ENCODE measurements around the gene RPUSD1. TPM values are rescaled to one million over a fixed set of nuclear protein-coding genes. Genes with fewer than 3 reads are reported as not detected.

RPUSD1 gene
- total and polyA plus RNA-seq, 8 donors: 6.2 to 21.1 (median 9.8) TPM

DNA sequence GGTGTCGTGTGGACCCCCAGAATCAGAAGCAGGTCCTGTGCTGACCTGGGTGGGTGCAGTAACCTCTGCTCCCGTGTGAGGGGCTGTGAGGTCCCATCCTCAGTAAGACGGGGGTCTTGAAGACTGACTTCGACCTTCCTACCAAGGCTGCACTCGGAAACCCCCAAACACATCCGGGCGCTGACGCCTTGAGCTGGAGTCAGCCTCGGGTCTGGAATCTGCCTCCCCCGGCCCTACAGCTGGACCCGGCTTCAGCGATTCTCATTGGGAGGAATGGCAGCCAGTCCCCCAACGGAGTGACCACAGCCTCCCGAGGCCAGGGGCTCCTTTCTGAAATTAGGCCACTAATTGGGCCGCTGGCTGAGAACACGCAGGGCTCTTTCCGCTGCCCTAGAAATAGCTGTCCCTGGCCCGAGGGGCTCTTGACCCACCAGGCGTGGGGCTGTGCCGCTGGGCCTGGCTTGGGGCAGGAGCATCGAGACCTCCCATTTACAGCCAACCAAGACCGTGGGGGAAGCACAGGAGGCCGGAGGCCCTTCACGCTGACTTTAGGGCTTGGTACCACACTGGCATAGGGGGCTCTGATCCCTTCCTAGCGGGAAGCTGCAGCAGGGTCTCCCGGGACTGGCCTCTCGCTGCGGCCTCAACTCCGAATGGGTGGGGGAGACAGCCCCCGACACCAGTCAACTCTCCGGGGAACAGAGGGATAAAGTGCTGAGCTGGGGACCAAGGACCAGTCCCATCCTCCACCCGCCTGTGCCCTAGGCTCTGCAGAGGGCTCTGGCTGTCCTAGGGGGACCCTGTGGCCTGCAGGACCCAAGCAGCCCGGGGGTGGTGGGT lies 15.0 kb upstream of the RPUSD1 start:
- H3K4me3 ChIP-seq: no peak overlapping the region
- no peaks in the 10 kb centered on the region for H3K36me3 ChIP-seq
- H3K27ac ChIP-seq: no peak overlapping the region
- WGBS, 2 donors: 57 to 74% methylated on average over 33 of the region's 33 CpGs
- peaks cover 0 to 2% (median 0%) of the 10 kb centered on the region in 3 donors for H3K4me1 ChIP-seq
- DNase-seq (no peak), FAIRE-seq (no peak), ATAC-seq (no peak)
- intact Hi-C loops (cut with DNase I): no loop called here
- H3K27me3 ChIP-seq: peaks cover 0 to 13% (median 0%) of the 10 kb centered on the region in 4 donors
- TF ChIP-seq CTCF (IDR thresholded peaks at IDR 0.05): no peak
- no peaks in the 10 kb centered on the region for H3K9me3 ChIP-seq

- DNase-seq: no peak
- no peaks in the 10 kb centered on the region for H3K9me3 ChIP-seq
- intact Hi-C loops (cut with DNase I): no loop called here
- H3K36me3 ChIP-seq: no peaks in the 10 kb centered on the region
- H3K27me3 ChIP-seq: peaks cover 0 to 13% (median 0%) of the 10 kb centered on the region in 4 donors
- H3K27ac ChIP-seq: no peak overlapping the region
- 47 to 53% methylated on average over 7 of the region's 7 CpGs for WGBS, 2 donors
- H3K4me3 ChIP-seq: no peak overlapping the region
- no peak for FAIRE-seq
- no peaks in the 10 kb centered on the region for H3K4me1 ChIP-seq
- TF ChIP-seq CTCF (IDR thresholded peaks at IDR 0.05): no peak
- ATAC-seq: no peak
These were observed 14.3 kb upstream of the RPUSD1 start for GRCh38 chr16:802461-802860.

- intact Hi-C loops (cut with DNase I): no loop called here
- H3K27ac ChIP-seq: no peak overlapping the region
- no peak for TF ChIP-seq CTCF (IDR thresholded peaks at IDR 0.05)
- H3K36me3 ChIP-seq: no peaks in the 10 kb centered on the region
- DNase-seq (peak in 2 of 6 donors; percentile 19 to 64), FAIRE-seq (no peak), ATAC-seq (no peak)
- no peaks in the 10 kb centered on the region for H3K4me1 ChIP-seq
- H3K27me3 ChIP-seq: peaks cover 0 to 13% (median 0%) of the 10 kb centered on the region in 4 donors
- no peak overlapping the region for H3K4me3 ChIP-seq
- 38 to 46% methylated on average over 22 of the region's 22 CpGs for WGBS, 2 donors
- H3K9me3 ChIP-seq: no peaks in the 10 kb centered on the region
These were observed 13.6 kb upstream of the RPUSD1 start for GRCh38 chr16:801584-802363.

- Histone ChIP-seq H3K9me3 (no peaks in the 10 kb centered on the region), H3K27me3 (peaks cover 0 to 13% (median 0%) of the 10 kb centered on the region in 4 donors), H3K4me1 (no peaks in the 10 kb centered on the region), H3K27ac (no peak overlapping the region), H3K36me3 (no peaks in the 10 kb centered on the region), H3K4me3 (no peak overlapping the region)
- no peak for TF ChIP-seq CTCF (IDR thresholded peaks at IDR 0.05)
- ATAC-seq: peak in 1 of 4 donors; percentile 11
- WGBS, 2 donors: 10 to 16% methylated on average over 17 of the region's 17 CpGs
- DNase-seq: peak in 1 of 6 donors; percentile 64
- FAIRE-seq: no peak
- intact Hi-C loops (cut with DNase I): no loop called here
These were observed 12.8 kb upstream of the RPUSD1 start for GRCh38 chr16:800834-801511.

Data from pancreas (tissue), 10 donors.